Ectodermal cell (in vitro differentiated cells): ENCODE measurements around the gene TTYH1.

Source experiments
- H3K27ac ChIP-seq: 2 replicates; pipeline ENCODE4 v1.7.0; 2013; ENCODE audit warnings: mild to moderate bottlenecking, low read depth, low read length; ENCODE audit not compliant: insufficient read depth, poor library complexity, severe bottlenecking
- H3K27me3 ChIP-seq: 2 replicates; pipeline ENCODE4 v1.7.0; 2013; ENCODE audit warnings: mild to moderate bottlenecking, low read length; ENCODE audit not compliant: insufficient read depth, control insufficient read depth, poor library complexity, severe bottlenecking
- H3K36me3 ChIP-seq: one replicate; pipeline ENCODE4 v1.7.0; 2013; ENCODE audit warnings: low read length; ENCODE audit not compliant: control insufficient read depth, insufficient read depth
- H3K4me1 ChIP-seq: one replicate; pipeline ENCODE4 v1.7.0; 2013; ENCODE audit warnings: low read length; ENCODE audit not compliant: control insufficient read depth, insufficient read depth
- H3K4me3 ChIP-seq: 2 replicates; pipeline ENCODE4 v1.7.0; 2013; ENCODE audit warnings: low read depth, low read length, control low read depth; ENCODE audit not compliant: insufficient read depth
- H3K9me3 ChIP-seq: 2 replicates; pipeline ENCODE4 v1.7.0; 2013; ENCODE audit warnings: mild to moderate bottlenecking, low read length, moderate library complexity; ENCODE audit not compliant: control insufficient read depth
- WGBS, 2 experiments: methylation state at CpG; one replicate each; pipeline ENCODE4 v1.1.7; 2013; ENCODE audit warnings: missing lambda C conversion rate in 2 of 2; 5-methylcytosine and 5-hydroxymethylcytosine counted together

The TTYH1 gene

GRCh38 chr19:54452626-54453025 lies 37.4 kb downstream of the TTYH1 start:
- Histone ChIP-seq H3K27me3 (no peaks in the 10 kb centered on the region), H3K9me3 (no peaks in the 10 kb centered on the region), H3K27ac (no peak overlapping the region), H3K36me3 (peaks cover 59% of the 10 kb centered on the region), H3K4me3 (no peak overlapping the region), H3K4me1 (peaks cover 8% of the 10 kb centered on the region)
- 95 to 96% methylated on average over 11 of the region's 11 CpGs for WGBS, 2 experiments

DNA sequence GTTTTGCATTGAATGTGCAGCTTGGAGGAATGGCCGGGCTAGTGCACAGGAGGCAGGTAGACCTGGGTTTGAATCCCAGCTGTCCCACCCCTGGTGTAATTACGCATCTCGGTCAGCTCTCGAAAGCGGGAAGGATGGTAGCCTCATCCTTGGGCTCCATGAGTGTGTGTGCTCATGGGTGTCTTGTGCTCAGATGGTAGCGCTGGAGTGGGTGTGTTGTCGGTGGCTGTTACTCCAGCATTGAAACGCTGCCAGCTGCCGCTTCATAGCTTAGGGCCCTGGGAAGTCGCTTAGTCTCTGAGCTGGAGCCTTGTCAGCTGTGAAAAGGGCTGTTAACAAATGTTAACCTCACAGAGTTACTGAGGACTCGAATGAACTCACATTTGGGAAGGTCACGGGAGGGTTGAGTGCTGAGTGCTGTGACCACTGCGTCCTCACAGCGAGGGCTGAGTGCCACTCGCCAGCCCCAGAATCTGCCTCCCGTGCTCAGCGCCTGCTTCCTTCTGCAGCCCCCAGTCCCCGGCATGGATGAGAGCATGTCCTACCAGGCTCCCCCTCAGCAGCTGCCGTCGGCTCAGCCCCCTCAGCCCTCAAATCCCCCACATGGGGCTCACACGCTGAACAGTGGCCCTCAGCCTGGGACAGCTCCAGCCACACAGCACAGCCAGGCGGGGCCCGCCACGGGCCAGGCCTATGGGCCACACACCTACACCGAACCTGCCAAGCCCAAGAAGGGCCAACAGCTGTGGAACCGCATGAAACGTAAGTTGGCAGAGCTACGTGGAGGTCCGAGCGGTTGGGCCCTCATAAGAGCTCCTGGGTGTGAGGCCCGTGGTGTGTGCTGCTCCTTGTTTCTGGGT lies 38.9 kb downstream of the TTYH1 start:
- 96 to 97% methylated on average over 31 of the region's 31 CpGs for WGBS, 2 experiments
- Histone ChIP-seq H3K27me3 (no peaks in the 10 kb centered on the region), H3K4me1 (peaks cover 8% of the 10 kb centered on the region), H3K36me3 (peaks cover 74% of the 10 kb centered on the region), H3K9me3 (no peaks in the 10 kb centered on the region), H3K27ac (no peak overlapping the region), H3K4me3 (no peak overlapping the region)

- no peak overlapping the region for H3K27ac ChIP-seq
- H3K36me3 ChIP-seq: peaks cover 81% of the 10 kb centered on the region
- WGBS, 2 experiments: 96 to 97% methylated on average over 33 of the region's 33 CpGs
- H3K27me3 ChIP-seq: no peaks in the 10 kb centered on the region
- no peaks in the 10 kb centered on the region for H3K9me3 ChIP-seq
- peaks cover 7% of the 10 kb centered on the region for H3K4me1 ChIP-seq
- no peak overlapping the region for H3K4me3 ChIP-seq
Observed at GRCh38 chr19:54454781-54455675, 39.8 kb downstream of the TTYH1 start.

DNA sequence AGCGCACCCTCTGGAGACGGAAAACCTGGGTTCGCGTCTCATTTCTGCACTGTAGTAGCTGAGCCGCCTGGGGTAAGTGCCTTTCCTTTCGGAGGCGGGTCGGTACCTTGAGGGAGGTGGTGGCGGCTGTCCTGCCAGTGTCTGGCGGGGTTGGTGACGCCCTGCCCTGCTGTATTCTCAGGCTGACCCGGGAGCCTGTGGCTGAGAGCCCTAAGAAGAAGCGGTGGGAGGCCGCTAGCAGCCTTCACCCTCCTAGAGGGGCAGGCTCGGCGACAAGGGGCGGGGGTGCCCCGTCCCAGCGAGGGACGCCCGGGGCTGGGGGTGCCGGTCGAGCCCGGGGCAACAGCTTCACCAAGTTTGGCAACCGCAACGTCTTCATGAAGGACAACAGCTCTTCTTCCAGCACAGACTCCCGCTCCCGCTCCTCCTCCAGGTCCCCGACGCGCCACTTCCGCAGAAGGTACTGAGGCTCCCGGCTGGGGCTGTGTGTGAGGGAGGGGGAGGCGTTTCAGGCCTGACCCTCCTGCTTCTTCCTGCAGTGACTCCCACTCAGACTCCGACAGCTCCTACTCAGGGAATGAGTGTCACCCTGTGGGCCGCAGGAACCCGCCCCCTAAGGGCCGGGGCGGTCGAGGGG lies 40.6 kb downstream of the TTYH1 start:
- H3K4me1 ChIP-seq: no peaks in the 10 kb centered on the region
- H3K27ac ChIP-seq: no peak overlapping the region
- no peaks in the 10 kb centered on the region for H3K27me3 ChIP-seq
- no peak overlapping the region for H3K4me3 ChIP-seq
- H3K36me3 ChIP-seq: peaks cover 86% of the 10 kb centered on the region
- H3K9me3 ChIP-seq: no peaks in the 10 kb centered on the region
- WGBS, 2 experiments: 97% methylated on average over 40 of the region's 40 CpGs

DNA sequence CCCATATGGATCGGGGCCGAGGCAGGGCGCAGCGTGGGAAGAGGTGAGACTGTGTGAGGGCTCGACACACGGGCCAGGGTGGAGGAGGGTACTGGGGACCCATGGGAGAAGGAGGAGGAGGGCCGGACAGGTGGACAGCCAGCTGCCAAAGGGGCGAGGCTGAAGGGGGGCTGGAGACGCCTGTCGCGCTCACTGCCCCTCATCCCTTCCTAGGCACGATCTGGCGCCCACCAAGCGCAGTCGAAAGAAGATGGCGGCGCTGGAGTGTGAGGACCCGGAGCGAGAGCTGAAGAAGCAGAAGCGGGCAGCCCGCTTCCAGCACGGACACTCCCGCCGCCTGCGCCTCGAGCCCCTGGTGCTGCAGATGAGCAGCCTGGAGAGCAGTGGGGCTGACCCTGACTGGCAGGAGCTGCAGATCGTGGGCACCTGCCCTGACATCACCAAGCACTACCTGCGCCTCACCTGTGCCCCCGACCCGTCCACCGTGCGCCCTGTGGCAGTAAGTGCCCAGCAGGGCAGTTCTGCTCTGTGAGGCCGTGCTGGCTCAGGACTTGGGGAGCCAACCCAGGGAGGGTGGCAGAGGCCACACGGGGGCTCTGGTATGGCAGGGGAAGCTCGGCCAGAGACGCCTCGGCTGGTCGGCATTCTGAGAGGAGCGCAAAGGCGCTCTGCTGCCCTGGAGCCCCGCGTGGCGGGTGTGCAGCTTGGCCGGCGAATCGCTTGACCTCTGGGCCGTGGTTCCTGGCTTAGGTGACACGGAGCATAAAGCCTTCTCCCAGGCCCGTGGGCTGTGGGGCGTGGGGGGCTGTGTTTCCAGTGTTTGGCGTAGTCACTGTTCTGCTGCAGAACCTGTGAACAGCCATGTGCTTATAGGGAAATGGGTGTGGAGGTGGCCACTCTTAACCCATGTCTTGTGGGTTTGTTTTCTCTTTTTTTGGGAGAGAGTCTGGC lies 41.4 kb downstream of the TTYH1 start:
- no peak overlapping the region for H3K27ac ChIP-seq
- WGBS, 2 experiments: 96% methylated on average over 51 of the region's 51 CpGs
- no peaks in the 10 kb centered on the region for H3K9me3 ChIP-seq
- peaks cover 90% of the 10 kb centered on the region for H3K36me3 ChIP-seq
- no peaks in the 10 kb centered on the region for H3K27me3 ChIP-seq
- no peaks in the 10 kb centered on the region for H3K4me1 ChIP-seq
- H3K4me3 ChIP-seq: no peak overlapping the region

DNA sequence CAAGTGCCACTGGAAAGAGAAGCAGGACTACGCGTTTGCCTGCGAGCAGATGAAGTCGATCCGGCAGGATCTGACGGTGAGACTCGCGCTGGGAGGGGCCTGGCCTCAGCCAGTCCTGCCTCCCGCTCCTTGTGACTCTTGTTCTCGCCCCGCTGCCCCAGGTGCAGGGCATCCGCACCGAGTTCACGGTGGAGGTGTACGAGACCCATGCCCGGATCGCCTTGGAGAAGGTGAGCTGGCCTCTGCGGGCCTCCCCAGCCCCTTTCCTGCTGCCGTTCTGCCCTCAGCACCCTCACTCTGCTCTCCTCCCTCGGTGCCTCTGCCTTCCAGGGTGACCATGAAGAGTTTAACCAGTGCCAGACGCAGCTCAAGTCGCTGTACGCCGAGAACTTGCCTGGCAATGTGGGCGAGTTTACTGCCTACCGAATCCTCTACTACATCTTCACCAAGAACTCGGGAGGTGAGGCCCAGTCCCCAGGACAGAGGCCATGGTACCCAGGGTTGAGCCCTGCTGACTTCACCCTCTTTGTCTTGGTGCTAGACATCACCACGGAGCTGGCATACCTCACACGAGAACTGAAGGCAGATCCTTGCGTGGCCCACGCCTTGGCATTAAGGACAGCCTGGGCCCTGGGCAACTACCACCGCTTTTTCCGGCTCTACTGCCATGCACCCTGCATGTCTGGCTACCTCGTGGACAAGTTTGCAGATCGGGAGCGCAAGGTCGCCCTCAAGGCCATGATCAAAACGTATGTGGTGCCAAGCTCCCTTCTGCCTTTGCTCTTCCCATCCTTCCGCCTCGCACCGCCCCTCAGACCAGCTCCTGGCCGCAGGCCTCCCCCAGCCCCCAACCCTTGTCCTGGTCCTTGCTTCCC lies 42.7 kb downstream of the TTYH1 start:
- Histone ChIP-seq H3K4me1 (no peaks in the 10 kb centered on the region), H3K27me3 (peaks cover 2% of the 10 kb centered on the region), H3K36me3 (peaks cover 82% of the 10 kb centered on the region), H3K4me3 (no peak overlapping the region), H3K27ac (no peak overlapping the region), H3K9me3 (no peaks in the 10 kb centered on the region)
- 93 to 94% methylated on average over 42 of the region's 42 CpGs for WGBS, 2 experiments

GRCh38 chr19:54458648-54459281 lies 43.5 kb downstream of the TTYH1 start:
- H3K27me3 ChIP-seq: peaks cover 6% of the 10 kb centered on the region
- no peaks in the 10 kb centered on the region for H3K9me3 ChIP-seq
- 96 to 97% methylated on average over 11 of the region's 11 CpGs for WGBS, 2 experiments
- no peaks in the 10 kb centered on the region for H3K4me1 ChIP-seq
- no peak overlapping the region for H3K27ac ChIP-seq
- no peak overlapping the region for H3K4me3 ChIP-seq
- H3K36me3 ChIP-seq: peaks cover 75% of the 10 kb centered on the region

DNA sequence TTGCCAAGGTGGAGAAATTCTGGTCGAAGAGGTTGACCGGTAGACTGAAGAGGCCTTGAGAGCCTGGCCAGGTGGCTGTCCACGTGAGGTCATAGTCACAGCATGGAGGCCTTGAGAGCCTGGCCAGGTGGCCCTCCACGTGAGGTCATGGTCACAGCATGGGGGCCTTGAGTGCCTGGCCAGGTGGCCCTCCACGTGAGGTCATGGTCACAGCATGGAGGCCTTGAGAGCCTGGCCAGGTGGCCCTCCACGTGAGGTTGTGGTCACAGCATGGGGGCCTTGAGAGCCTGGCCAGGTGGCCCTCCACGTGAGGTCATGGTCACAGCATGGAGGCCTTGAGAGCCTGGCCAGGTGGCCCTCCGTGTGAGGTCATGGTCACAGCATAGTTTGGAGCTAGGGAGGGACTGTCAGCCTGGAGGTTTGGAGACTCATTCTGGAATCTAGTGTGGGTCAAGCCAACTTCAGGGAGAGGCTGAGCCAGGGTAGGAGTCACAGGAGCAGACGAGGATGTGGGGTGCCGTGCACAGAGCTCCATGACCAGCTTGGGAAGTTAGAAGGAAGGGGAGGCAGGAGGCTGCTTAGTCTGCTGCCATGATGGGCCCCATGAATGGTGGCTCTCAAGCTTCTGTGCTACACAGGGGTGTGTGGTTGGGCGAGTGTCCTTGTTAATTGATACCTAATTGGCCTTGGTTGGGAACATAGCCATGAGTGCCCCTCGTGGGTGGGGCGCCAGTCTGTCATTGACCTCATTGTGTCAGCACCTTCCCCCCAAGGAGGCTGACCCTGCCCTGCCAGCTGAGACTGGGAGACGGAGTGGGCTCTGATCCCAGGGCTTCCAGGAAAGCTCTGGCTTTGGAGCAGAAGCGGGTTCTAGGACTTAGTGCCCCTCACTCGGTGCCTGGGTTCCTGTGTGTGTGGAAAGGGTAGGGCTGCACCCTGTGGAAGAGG lies 44.3 kb downstream of the TTYH1 start:
- peaks cover 67% of the 10 kb centered on the region for H3K36me3 ChIP-seq
- peaks cover 6% of the 10 kb centered on the region for H3K27me3 ChIP-seq
- no peaks in the 10 kb centered on the region for H3K4me1 ChIP-seq
- H3K4me3 ChIP-seq: no peak overlapping the region
- WGBS, 2 experiments: 95 to 96% methylated on average over 16 of the region's 16 CpGs
- H3K27ac ChIP-seq: no peak overlapping the region
- H3K9me3 ChIP-seq: no peaks in the 10 kb centered on the region
